HL-60 (cell line): ENCODE data around the gene SLC25A26.

Source experiments
- DNase-seq, 2 experiments: peaks; one replicate each; pipeline ENCODE4 v3.0.0-alpha.2; 2010 to 2020; ENCODE audit warnings: low read depth in 1 of 2, low spot score in 1 of 2
- H3K27ac ChIP-seq: fragments of 250-450 bp; sonication (Bioruptor Pico); replicated peaks from 2 replicates; pipeline ENCODE4 v1.5.1; 2020; ENCODE audit warnings: mild to moderate bottlenecking, moderate library complexity
- H3K27me3 ChIP-seq: fragments of 250-450 bp; sonication (Bioruptor Pico); 2 replicates; pipeline ENCODE4 v1.5.1; 2021; ENCODE audit warnings: mild to moderate bottlenecking, moderate library complexity; ENCODE audit not compliant: insufficient read depth, poor library complexity, severe bottlenecking
- H3K4me3 ChIP-seq: replicated peaks from 2 replicates; pipeline ENCODE4 v1.5.1; 2011; ENCODE audit warnings: mild to moderate bottlenecking, control low read depth, low read length; ENCODE audit not compliant: insufficient read depth
- CTCF ChIP-seq: IDR thresholded peaks from one replicate; pipeline ENCODE4 v1.5.1; 2011; ENCODE audit warnings: low read length, control low read depth, inconsistent platforms; ENCODE audit not compliant: insufficient read depth
- GABPA ChIP-seq: IDR thresholded peaks from 2 replicates; pipeline ENCODE4 v1.6.1; 2012; ENCODE audit warnings: low read depth
- POLR2AphosphoS5 ChIP-seq: IDR thresholded peaks from 2 replicates; pipeline ENCODE4 v1.6.1; 2012; ENCODE audit warnings: low read depth
- REST ChIP-seq: IDR thresholded peaks from 2 replicates; pipeline ENCODE4 v1.6.1; 2012; ENCODE audit warnings: low read depth; ENCODE audit not compliant: insufficient replicate concordance
- SPI1 ChIP-seq: IDR thresholded peaks from 2 replicates; pipeline ENCODE4 v1.6.1; 2012; ENCODE audit warnings: low read depth, mild to moderate bottlenecking, borderline replicate concordance

Gene SLC25A26

GRCh38 chr3:66413151-66413751 lies 192.4 kb downstream of the SLC25A26 start:
- Histone ChIP-seq H3K27me3 (no peaks in the 10 kb centered on the region), H3K4me3 (no peak overlapping the region), H3K27ac (no peak overlapping the region)
- TF ChIP-seq GABPA (no peak), SPI1 (no peak), POLR2AphosphoS5 (no peak)
- no peak for DNase-seq

GRCh38 chr3:66414846-66415245 lies 194.0 kb downstream of the SLC25A26 start:
- no peaks in the 10 kb centered on the region for H3K27me3 ChIP-seq
- H3K4me3 ChIP-seq: no peak overlapping the region
- TF ChIP-seq REST (no peak), POLR2AphosphoS5 (no peak), SPI1 (no peak), CTCF (no peak), GABPA (no peak)
- no peak for DNase-seq
- no peak overlapping the region for H3K27ac ChIP-seq

- no peak overlapping the region for H3K4me3 ChIP-seq
Measured at GRCh38 chr3:66415867-66416428, 195.1 kb downstream of the SLC25A26 start.

More at GRCh38 chr3:66415867-66416428, 195.1 kb downstream of the SLC25A26 start:
- Histone ChIP-seq H3K27ac (no peak overlapping the region), H3K27me3 (no peaks in the 10 kb centered on the region)
- TF ChIP-seq SPI1: no peak
- TF ChIP-seq POLR2AphosphoS5: no peak
- no peak for TF ChIP-seq REST
- no peak for TF ChIP-seq CTCF
- TF ChIP-seq GABPA: no peak
- no peak for DNase-seq
